Osteocyte (in vitro differentiated cells): Measurements from ENCODE around the gene KIAA0586. TPM values are rescaled to one million over a fixed set of nuclear protein-coding genes. Genes with fewer than 3 reads are reported as not detected.

Source experiments
- DNase-seq: peaks from one replicate; pipeline ENCODE4 v3.0.0; 2021; ENCODE audit warnings: mixed read lengths; ENCODE audit not compliant: unreplicated experiment; ENCODE audit errors: extremely low spot score
- H3K27ac Mint-ChIP-seq: one replicate; pipeline ENCODE4 v1.8.0; 2021; ENCODE audit warnings: mild to moderate bottlenecking, mixed read lengths; ENCODE audit not compliant: unreplicated experiment
- H3K27me3 Mint-ChIP-seq: one replicate; pipeline ENCODE4 v1.8.0; 2021; ENCODE audit warnings: mixed read lengths; ENCODE audit not compliant: unreplicated experiment
- H3K36me3 Mint-ChIP-seq: one replicate; pipeline ENCODE4 v1.8.0; 2021; ENCODE audit warnings: mixed read lengths; ENCODE audit not compliant: unreplicated experiment
- H3K4me1 Mint-ChIP-seq: one replicate; pipeline ENCODE4 v1.8.0; 2021; ENCODE audit warnings: mixed read lengths; ENCODE audit not compliant: unreplicated experiment
- H3K4me3 Mint-ChIP-seq: one replicate; pipeline ENCODE4 v1.8.0; 2021; ENCODE audit warnings: mild to moderate bottlenecking, moderate library complexity, mixed read lengths; ENCODE audit not compliant: unreplicated experiment
- H3K9me3 Mint-ChIP-seq: one replicate; pipeline ENCODE4 v1.8.0; 2021; ENCODE audit warnings: mixed read lengths; ENCODE audit not compliant: unreplicated experiment
- total RNA-seq: library from RNA; stranded (reverse); gene quantifications from 2 replicates; pipeline ENCODE4 v1.2.1, GENCODE V29; 2021
- TF ChIP-seq, protein P1 (sequence below): fragments of 200-600 bp; sonication (generic); IDR thresholded peaks from 2 replicates; pipeline ENCODE4 v1.5.0; 2021; ENCODE audit warnings: antibody characterized with exemption, mild to moderate bottlenecking, moderate library complexity

KIAA0586 gene
- total RNA-seq, 1 donor from 2014 or later, result 19.0 TPM

DNA sequence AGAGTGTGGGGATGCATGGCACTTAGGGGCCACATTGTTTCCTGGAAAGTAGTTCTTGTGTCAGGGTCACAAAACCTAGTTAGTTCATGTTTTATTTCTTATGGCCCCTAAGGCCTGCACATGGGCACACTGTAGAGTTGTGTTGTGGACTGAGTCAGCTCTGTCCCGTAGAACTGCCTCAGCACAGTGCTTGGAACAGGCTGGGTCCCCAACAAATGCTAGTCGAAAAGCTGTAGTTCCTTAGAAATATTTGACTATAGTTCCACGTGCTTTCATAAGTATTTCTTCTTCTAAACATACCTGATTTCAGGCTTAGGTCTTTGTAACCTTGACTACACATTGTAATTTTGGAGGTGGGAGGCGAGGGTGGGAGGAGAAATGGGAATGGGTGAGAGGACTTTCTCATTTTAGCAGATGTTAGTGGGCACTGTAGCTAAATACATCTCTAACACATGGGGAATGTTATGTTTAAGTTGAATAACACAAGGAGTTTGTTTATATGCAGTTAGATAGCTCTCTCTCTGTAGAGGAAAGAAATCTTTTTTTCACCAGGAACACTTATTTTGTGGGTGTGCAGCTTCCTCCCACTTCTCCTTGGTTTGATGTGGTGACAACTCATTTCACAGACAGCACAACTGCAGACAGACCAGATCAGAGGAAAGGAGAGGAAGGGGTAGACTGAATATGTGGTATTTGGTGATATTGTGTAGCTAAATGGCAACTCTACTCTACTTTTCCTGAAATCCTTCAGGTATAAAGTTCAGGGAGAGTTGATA lies 170.7 kb downstream of the KIAA0586 start:
- no peaks in the 10 kb centered on the region for H3K27me3 Mint-ChIP-seq
- H3K4me1 Mint-ChIP-seq, result no peaks in the 10 kb centered on the region
- TF ChIP-seq, protein P1, sequence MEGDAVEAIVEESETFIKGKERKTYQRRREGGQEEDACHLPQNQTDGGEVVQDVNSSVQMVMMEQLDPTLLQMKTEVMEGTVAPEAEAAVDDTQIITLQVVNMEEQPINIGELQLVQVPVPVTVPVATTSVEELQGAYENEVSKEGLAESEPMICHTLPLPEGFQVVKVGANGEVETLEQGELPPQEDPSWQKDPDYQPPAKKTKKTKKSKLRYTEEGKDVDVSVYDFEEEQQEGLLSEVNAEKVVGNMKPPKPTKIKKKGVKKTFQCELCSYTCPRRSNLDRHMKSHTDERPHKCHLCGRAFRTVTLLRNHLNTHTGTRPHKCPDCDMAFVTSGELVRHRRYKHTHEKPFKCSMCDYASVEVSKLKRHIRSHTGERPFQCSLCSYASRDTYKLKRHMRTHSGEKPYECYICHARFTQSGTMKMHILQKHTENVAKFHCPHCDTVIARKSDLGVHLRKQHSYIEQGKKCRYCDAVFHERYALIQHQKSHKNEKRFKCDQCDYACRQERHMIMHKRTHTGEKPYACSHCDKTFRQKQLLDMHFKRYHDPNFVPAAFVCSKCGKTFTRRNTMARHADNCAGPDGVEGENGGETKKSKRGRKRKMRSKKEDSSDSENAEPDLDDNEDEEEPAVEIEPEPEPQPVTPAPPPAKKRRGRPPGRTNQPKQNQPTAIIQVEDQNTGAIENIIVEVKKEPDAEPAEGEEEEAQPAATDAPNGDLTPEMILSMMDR, result no peak
- H3K9me3 Mint-ChIP-seq, result no peaks in the 10 kb centered on the region
- no peak for DNase-seq
- no peak overlapping the region for H3K4me3 Mint-ChIP-seq
- H3K27ac Mint-ChIP-seq, result no peak overlapping the region
- no peaks in the 10 kb centered on the region for H3K36me3 Mint-ChIP-seq

DNA sequence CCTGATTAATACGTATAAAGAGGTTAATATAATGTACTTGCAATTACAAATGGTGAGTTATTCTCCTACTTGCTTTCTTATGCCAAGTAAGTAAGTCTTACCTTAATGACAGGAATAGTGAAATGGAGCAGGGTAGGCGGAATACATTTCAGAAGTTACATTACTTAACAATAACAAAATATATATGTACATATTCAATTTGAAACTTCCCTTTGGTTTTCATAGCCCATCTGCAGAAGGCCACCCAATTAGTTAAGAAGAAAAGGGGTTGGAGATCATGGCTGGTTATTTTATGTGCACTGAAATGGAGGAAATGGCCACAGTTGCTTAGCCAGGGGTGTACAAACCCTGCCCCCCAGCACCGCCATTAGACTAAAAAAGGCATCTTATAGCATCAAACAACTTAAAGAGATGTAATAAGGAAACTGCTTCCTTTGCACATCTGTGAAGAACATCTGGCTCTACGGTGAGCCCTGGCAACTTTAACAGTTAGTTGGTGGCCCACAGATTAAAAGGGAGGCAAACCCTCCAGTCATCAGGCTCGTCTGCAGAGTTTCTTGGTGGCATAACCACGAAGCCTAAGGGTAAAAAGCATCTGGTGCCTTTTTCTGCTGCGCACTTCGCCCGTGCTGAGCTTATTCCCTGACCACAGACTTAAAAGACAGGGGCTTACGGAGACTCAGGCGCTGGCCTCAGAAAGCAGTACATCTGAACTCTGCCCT lies 171.4 kb downstream of the KIAA0586 start:
- TF ChIP-seq, protein P1, result no peak
- no peak for DNase-seq
- Mint-ChIP-seq H3K4me3 (no peak overlapping the region), H3K27ac (no peak overlapping the region), H3K27me3 (no peaks in the 10 kb centered on the region), H3K36me3 (no peaks in the 10 kb centered on the region), H3K9me3 (no peaks in the 10 kb centered on the region), H3K4me1 (no peaks in the 10 kb centered on the region)

- no peaks in the 10 kb centered on the region for H3K4me1 Mint-ChIP-seq
- no peaks in the 10 kb centered on the region for H3K27me3 Mint-ChIP-seq
- no peaks in the 10 kb centered on the region for H3K9me3 Mint-ChIP-seq
- no peak overlapping the region for H3K4me3 Mint-ChIP-seq
- H3K27ac Mint-ChIP-seq, result no peak overlapping the region
- no peaks in the 10 kb centered on the region for H3K36me3 Mint-ChIP-seq
- TF ChIP-seq, protein P1, result no peak
- no peak for DNase-seq
Measured at GRCh38 chr14:58599707-58600106, 172.2 kb downstream of the KIAA0586 start.

Other genes starting within 250 kb of the KIAA0586 start
- 80.3 and 99.1 TPM in 2 replicates for gene ACTR10, start 227.6 kb upstream of the KIAA0586 start, total RNA-seq
- gene PSMA3, start 182.9 kb upstream of the KIAA0586 start, total RNA-seq, result 143 and 156 TPM in 2 replicates
- 19.1 and 22.7 TPM in 2 replicates for gene ARID4A, start 129.2 kb upstream of the KIAA0586 start, total RNA-seq
- gene TOMM20L, start 31.8 kb upstream of the KIAA0586 start, total RNA-seq, result not detected in 2 replicates
- gene TIMM9, start 188 bp upstream of the KIAA0586 start, total RNA-seq, result 39.6 and 40.1 TPM in 2 replicates
- 29.2 and 32.7 TPM in 2 replicates for gene DACT1, start 210.2 kb downstream of the KIAA0586 start, total RNA-seq